ENCODE data around the gene ZNF135. TPM values are rescaled to one million over a fixed set of nuclear protein-coding genes. Genes with fewer than 3 reads are reported as not detected.

The ZNF135 gene
- polyA plus RNA-seq (2012; ENCODE audit: insufficient read depth, insufficient read length, low read depth), result 2.7 TPM

- Histone ChIP-seq H3K9me3 (peaks cover 7% of the 10 kb centered on the region), H3K36me3 (no peaks in the 10 kb centered on the region; the same call in 1 of the 2 replicates), H3K4me1 (no peaks in the 10 kb centered on the region), H3K4me3 (ENCODE audit: low read depth, low read length) (peak within 1 kb of the TSS; percentile 54), H3K27me3 (no peaks in the 10 kb centered on the region)
- TF ChIP-seq CTCF (IDR thresholded peaks at IDR 0.05; ENCODE audit: low read depth, low read length), result no peak
- peak; percentile 91 for DNase-seq
Measured at GRCh38 chr19:58059003-58059670, at the start of gene ZNF135. ZNF135 (plus strand) TSS chr19:58059282; CDS start chr19:58060003, 721 bp downstream.

GRCh38 chr19:58009301-58009665 is 49.8 kb upstream of the ZNF135 start:
- no peak for TF ChIP-seq CTCF (IDR thresholded peaks at IDR 0.05; ENCODE audit: low read depth, low read length)
- Histone ChIP-seq H3K27me3 (no peaks in the 10 kb centered on the region), H3K36me3 (peaks cover 10% of the 10 kb centered on the region), H3K9me3 (0 out of 2 replicates have a peak, but pooled peaks cover 3% of the 10 kb centered on the region), H3K4me3 (ENCODE audit: low read depth, low read length) (peak overlapping the region; percentile 76), H3K4me1 (no peaks in the 10 kb centered on the region)
- no peak for DNase-seq

- DNase-seq, result peak; percentile 96
- TF ChIP-seq CTCF (IDR thresholded peaks at IDR 0.05; ENCODE audit: low read depth, low read length), result no peak
- 0 out of 2 replicates have a peak, but pooled peaks cover 3% of the 10 kb centered on the region for H3K9me3 ChIP-seq
- H3K4me1 ChIP-seq, result no peaks in the 10 kb centered on the region
- no peaks in the 10 kb centered on the region for H3K27me3 ChIP-seq
- peak overlapping the region; percentile 76 for H3K4me3 ChIP-seq (ENCODE audit: low read depth, low read length)
- H3K36me3 ChIP-seq, result peaks cover 5% of the 10 kb centered on the region
Measured at GRCh38 chr19:58009666-58010301, 49.3 kb upstream of the ZNF135 start.

- peaks cover 4% of the 10 kb centered on the region; the same call in 1 of the 2 replicates for H3K36me3 ChIP-seq
- no peaks in the 10 kb centered on the region for H3K27me3 ChIP-seq
- H3K4me1 ChIP-seq, result no peaks in the 10 kb centered on the region
- H3K4me3 ChIP-seq (ENCODE audit: low read depth, low read length), result peak overlapping the region; percentile 76
- no peak for DNase-seq
- TF ChIP-seq CTCF (IDR thresholded peaks at IDR 0.05; ENCODE audit: low read depth, low read length), result no peak
- 0 out of 2 replicates have a peak, but pooled peaks cover 3% of the 10 kb centered on the region for H3K9me3 ChIP-seq
Measured at GRCh38 chr19:58010507-58010906, 48.6 kb upstream of the ZNF135 start.

- H3K27me3 ChIP-seq, result no peaks in the 10 kb centered on the region
- no peak for DNase-seq
- no peaks in the 10 kb centered on the region for H3K4me1 ChIP-seq
- no peak overlapping the region for H3K4me3 ChIP-seq (ENCODE audit: low read depth, low read length)
- no peak for TF ChIP-seq CTCF (IDR thresholded peaks at IDR 0.05; ENCODE audit: low read depth, low read length)
- no peaks in the 10 kb centered on the region for H3K36me3 ChIP-seq
- 0 out of 2 replicates have a peak, but pooled peaks cover 3% of the 10 kb centered on the region for H3K9me3 ChIP-seq
Measured at GRCh38 chr19:58014141-58014540, 44.9 kb upstream of the ZNF135 start.

GRCh38 chr19:58020129-58020528 is 39.0 kb upstream of the ZNF135 start:
- no peaks in the 10 kb centered on the region for H3K36me3 ChIP-seq
- H3K9me3 ChIP-seq, result no peaks in the 10 kb centered on the region

More at GRCh38 chr19:58020129-58020528, 39.0 kb upstream of the ZNF135 start:
- Histone ChIP-seq H3K27me3 (no peaks in the 10 kb centered on the region), H3K4me3 (ENCODE audit: low read depth, low read length) (no peak overlapping the region), H3K4me1 (no peaks in the 10 kb centered on the region)
- no peak for DNase-seq
- TF ChIP-seq CTCF (IDR thresholded peaks at IDR 0.05; ENCODE audit: low read depth, low read length), result no peak
